ENCODE data around the gene INAFM2.

Gene INAFM2

DNA sequence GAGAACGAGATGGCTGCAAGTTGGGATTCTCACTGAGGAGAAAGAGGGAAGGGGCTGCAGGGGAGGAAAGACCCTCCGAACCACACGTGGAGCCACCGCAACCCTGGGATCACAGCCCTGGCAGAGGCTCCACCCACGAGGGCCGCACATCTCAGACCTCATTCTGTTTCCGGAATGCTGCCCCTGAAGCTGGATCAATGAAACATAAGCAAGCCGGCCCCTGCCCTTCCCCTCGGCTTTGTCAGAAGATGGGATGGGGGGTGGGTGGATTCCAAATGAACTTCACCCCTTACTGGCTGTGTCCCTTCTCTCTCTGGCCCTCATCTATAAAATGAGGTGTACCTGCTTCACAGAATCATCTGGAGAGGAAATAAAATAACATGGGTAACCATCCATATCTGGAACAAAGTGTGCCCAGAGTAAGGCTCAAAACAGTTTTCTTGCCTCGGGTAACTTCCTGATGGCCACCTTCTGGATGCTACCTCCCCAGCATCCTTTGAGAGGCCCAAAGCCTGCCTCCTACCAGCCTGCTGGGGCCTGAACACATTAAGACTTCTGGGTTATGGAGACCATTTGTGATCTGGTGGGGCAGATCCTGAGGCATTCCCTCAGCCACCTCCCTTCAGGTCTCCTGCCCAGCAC lies 21.9 kb downstream of the INAFM2 start:
- DNase-seq = no peak

GRCh38 chr15:40345867-40346578 lies 22.5 kb downstream of the INAFM2 start:
- DNase-seq = no peak

DNA sequence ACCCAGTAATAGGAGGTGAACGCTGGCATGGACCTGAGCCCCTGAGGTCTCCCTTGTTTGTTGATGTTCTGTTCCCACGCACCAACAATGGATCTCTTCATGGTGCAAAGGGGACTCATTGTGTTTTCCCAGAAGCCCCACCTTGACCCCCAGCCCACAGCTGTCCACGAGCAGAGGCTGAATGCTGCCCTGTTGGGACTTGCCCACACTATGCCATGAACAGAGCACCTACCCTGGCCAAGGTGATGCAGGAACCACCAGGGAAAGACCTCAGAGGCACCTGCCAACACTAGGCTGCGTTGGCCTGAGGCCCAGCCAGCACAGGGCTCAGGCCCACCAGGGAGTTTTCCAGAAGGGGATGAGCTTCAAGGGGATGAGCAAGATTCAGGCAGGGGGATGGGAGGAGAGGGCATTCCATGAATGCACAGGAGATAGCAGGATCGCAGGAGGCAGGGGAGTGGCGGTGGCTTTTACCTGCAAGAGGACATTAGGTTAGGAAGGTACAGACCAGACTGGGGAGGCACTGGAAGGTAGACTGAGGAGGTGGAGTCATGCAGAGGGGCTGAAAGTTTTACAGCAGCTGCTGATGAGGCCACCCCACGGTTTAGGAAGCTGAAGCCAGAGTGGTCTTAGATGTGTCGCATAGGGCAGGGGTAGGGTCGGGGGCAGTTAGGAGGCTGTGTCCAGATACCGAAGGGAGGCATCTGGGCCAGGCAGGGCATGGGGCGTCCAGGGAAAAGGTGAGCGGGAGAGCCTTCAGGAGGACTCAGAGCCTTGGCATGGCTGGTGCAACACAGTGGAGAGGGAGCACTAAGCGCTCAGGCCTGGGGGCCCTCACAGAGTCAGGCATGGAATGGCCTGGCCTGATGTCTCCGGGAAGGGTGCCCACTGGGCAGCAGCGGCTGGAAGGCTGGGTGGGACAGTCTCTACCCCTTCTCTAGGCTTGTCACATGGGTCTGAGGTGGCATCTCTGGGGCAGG lies 23.4 kb downstream of the INAFM2 start:
- DNase-seq = no peak

GRCh38 chr15:40347559-40348473 lies 24.3 kb downstream of the INAFM2 start:
- no peak for DNase-seq

DNA sequence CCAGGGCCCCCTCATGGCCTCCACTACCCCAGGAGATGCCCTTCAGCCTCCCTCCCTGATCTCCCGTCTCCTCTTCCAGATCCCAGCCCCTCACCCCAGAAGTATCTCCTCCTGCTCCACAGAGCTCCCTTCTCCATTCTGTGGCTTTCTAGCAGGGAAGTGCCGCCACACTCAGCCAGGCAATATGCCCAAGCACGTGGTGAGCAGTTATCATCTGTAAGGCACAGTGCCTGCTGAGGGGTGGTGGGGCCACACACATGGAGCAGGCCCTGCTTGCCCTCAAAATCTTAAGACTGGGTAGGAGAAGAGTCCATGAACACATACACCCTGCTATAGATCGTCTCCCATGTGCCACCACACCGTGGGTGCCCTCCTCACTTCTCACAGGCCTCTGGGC lies 25.0 kb downstream of the INAFM2 start:
- DNase-seq = no peak

DNA sequence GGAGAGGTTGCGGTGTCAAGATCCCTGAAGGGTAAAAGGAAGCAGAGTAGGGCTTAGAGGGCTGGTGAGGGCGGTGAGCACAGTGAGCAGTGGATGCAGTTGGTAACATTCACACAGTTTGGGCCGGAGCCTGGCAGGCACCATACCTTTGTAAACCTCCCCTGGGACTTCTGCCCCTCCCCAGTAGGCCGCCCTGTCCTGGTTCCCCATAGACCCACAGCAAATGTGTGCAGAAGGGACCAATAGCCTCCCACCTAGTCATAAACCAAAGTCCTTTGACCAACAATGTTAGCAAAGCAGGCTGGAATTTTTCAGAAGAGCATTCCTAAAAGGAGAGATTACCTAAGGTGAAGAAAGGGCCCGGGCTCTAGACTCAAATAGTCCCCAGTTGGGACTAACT lies 25.7 kb downstream of the INAFM2 start:
- no peak for DNase-seq

DNA sequence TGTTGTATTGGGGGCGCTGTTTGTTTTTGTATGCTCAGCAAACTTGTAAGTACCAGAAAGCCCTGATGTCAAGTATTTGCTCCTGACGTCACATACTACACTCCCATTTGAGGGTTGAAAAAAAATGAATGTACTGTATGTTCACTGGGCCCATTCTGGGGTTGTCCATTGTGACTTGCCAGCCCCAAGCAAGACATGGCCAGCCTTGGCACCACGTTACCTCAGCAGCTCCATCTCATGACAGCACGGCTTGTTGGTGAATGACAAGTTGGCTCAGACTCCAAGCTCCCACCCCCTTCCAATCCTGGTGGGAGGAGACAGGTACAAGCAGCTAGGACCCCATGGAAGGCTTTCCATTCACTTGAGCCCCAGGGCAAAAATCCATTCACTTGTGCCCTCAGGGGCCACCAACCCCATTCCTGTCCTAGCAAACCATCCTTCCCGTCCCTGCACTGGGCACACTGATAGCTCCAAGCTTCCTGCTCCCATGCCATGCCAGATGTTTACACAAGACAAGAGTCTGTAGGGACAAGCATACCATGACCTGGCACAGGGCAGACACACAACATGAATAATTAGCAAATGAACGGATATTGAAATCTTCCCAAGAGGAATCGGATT lies 28.9 kb downstream of the INAFM2 start:
- DNase-seq = no peak

DNA sequence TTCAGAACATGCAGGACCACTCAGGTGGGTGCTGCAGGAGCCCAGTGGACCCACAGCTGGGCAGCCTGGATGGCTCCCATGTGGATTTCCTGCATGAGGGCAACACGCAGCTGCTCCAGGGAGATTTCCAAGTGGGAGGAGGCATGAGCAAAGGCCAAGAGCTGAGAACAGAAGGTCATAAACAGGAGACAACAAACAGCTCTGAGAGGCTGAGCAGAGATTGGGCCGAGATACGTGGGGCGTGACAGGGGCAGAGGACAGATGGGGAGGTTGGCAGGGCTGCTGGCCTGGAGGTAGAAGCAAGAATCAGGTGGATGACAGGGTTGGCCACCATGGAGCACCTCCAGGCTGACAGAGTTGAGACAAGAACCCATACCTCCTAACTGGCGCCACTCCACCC lies 30.2 kb downstream of the INAFM2 start:
- no peak for DNase-seq

GRCh38 chr15:40354408-40355171 lies 31.1 kb downstream of the INAFM2 start:
- peak in 1 of 2 experiments; percentile 8 for DNase-seq

- DNase-seq = peak in 1 of 2 experiments; percentile 11
Observed at GRCh38 chr15:40355976-40356585, 32.6 kb downstream of the INAFM2 start.

DNA sequence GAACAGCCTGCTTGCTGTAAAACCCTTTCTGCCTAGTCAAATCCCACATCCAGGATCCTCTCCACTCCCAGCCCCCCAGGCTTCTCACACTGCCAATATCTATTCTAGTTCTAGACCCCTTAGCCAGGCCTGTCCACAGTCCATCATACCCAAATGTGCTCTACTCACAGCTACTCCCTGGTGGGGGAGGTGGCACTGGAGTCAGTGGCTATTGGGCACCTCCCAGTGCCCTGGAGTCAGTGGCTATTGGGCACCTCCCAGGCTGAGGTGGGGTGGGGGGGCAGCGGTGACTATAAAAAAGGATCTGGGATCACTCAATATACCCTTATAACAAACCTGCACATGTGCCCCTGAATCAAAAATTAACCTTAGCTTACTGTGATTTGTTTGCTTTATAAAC lies 33.8 kb downstream of the INAFM2 start:
- no peak for DNase-seq

- DNase-seq = peak; percentile 61 to 78
Observed at GRCh38 chr15:40357723-40358470, 34.4 kb downstream of the INAFM2 start, which contains the start of gene DISP2. TSS of gene DISP2 (plus strand) at chr15:40358219. CDS start at chr15:40358322, 103 bp downstream.

DNA sequence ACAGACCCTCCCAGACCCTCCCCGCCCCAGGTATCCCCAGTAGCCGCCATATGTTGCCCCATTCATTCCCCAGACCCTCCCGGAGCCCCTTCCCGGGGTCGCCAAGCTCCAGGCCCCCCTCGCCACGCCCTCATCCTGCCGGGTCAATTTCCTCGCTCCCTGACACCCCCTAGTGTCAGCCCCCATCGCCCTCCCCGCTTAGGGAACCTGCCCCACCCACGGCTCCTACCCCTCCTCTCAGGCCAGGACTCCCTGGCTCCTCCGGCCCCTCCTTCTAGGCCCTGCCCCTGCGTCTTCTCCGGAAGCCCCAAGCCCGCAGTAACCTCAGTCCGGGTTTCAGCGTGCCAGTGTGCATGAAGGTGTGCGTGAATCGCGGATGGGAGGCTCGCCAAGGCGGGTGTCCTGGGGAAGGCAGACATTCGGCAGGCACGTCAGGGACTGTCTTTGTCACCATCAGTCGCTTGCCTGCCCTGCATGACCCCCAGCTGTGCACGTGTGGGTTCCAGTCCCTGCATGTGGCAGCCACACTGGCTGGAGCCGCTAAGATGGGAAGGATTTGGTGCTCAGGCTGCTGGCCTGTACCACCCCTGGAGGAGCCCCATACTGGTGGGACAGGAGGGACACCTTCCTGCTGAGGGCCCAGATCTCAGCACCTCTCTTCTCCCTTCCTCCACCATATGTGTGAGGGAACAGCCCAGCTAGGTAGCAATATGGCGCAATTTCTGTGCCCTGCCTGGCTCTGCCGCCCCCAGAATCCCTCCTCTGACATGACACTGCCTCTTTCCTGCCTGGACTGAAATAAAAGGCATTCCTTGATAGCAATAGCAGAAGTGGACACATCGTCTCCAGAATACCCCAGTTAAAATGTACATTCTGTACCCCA lies 35.2 kb downstream of the INAFM2 start:
- DNase-seq = no peak

GRCh38 chr15:40360015-40360414 lies 36.5 kb downstream of the INAFM2 start:
- no peak for DNase-seq

- DNase-seq = no peak
Observed at GRCh38 chr15:40361640-40362039, 38.1 kb downstream of the INAFM2 start.

- DNase-seq = no peak
Observed at GRCh38 chr15:40363611-40364010, 40.1 kb downstream of the INAFM2 start.

DNA sequence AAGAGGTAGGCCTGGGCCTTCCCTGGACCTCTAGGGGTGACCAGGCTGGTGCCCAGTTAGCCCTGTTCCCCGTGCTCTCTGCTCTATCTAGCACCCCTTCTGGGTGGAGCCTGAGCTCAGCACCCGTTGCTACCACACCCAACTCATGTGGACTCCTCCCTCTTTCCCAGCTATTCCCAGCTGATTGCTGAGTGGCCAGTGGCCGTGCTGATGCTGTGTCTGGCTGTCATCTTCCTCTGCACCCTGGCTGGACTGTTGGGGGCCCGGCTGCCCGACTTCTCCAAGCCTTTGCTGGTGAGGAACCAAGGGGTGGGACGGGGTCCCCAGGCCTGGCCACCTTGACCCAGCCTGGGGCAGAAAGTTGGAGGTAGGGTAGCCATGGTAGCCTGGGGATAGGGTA lies 40.8 kb downstream of the INAFM2 start:
- DNase-seq = no peak

GRCh38 chr15:40365016-40365415 lies 41.5 kb downstream of the INAFM2 start:
- no peak for DNase-seq
